DOHH2 (cell line): Measurements from ENCODE around the gene APOH.

Source experiments
- CTCF ChIP-seq: fragments of 200-600 bp; sonication (generic); IDR thresholded peaks from one replicate; pipeline ENCODE4 v1.5.1; 2014; ENCODE audit warnings: antibody characterized with exemption, mild to moderate bottlenecking, low read depth, low read length; ENCODE audit not compliant: poor library complexity, severe bottlenecking
- EZH2phosphoT487 ChIP-seq: fragments of 200-600 bp; sonication (generic); IDR thresholded peaks from 2 replicates; pipeline ENCODE4 v1.6.1; 2017; ENCODE audit warnings: borderline replicate concordance, mild to moderate bottlenecking, antibody characterized with exemption, low read length, moderate library complexity, mixed read lengths

GRCh38 chr17:66264696-66265095 lies 35.5 kb upstream of the APOH start:
- TF ChIP-seq CTCF (no peak), EZH2phosphoT487 (no peak)
